Karpas-422 (cell line): Measurements from ENCODE around the gene STAT6. TPM values are rescaled to one million over a fixed set of nuclear protein-coding genes. Genes with fewer than 3 reads are reported as not detected.
A peak's percentile ranks its signal among the peaks of the same experiment; 100 is the strongest.
"Not testable (repeated sequence)": the region's sequence is repeated elsewhere in the genome, so short reads cannot be mapped to it uniquely, and the experiment has no call there.

Experiments
- DNase-seq: peaks from one replicate; pipeline ENCODE4 v3.0.0-alpha.2; 2015
- H2AFZ ChIP-seq: fragments of 200-600 bp; sonication (generic); 2 replicates; pipeline ENCODE4 v1.6.1; 2014; ENCODE audit warnings: antibody characterized with exemption, low read length, mixed read lengths
- H3K27ac ChIP-seq: fragments of 200-600 bp; sonication (generic); 2 replicates; pipeline ENCODE4 v1.5.1; 2014; ENCODE audit warnings: mild to moderate bottlenecking, low read length, moderate library complexity
- H3K27me3 ChIP-seq: fragments of 200-600 bp; sonication (generic); 2 replicates; pipeline ENCODE4 v1.6.1; 2014; ENCODE audit warnings: low read length, mixed read lengths
- H3K36me3 ChIP-seq: fragments of 200-600 bp; sonication (generic); 2 replicates; pipeline ENCODE4 v1.6.1; 2014; ENCODE audit warnings: low read length, mixed read lengths; ENCODE audit not compliant: insufficient read depth
- H3K4me1 ChIP-seq: fragments of 200-600 bp; sonication (generic); 2 replicates; pipeline ENCODE4 v1.6.1; 2014; ENCODE audit warnings: mild to moderate bottlenecking, low read length, mixed read lengths
- H3K4me2 ChIP-seq: fragments of 200-600 bp; sonication (generic); 2 replicates; pipeline ENCODE4 v1.6.1; 2014; ENCODE audit warnings: low read length, low read depth, mild to moderate bottlenecking; ENCODE audit not compliant: poor library complexity, severe bottlenecking
- H3K4me3 ChIP-seq: fragments of 200-600 bp; sonication (generic); 2 replicates; pipeline ENCODE4 v1.5.1; 2014; ENCODE audit warnings: mild to moderate bottlenecking, antibody characterized with exemption, low read length, mixed read lengths
- H3K79me2 ChIP-seq: fragments of 200-600 bp; sonication (generic); 2 replicates; pipeline ENCODE4 v1.6.1; 2014; ENCODE audit warnings: mild to moderate bottlenecking, low read length, mixed read lengths
- H3K9ac ChIP-seq: fragments of 200-600 bp; sonication (generic); 2 replicates; pipeline ENCODE4 v1.6.0; 2014; ENCODE audit warnings: low read length
- H3K9me2 ChIP-seq: fragments of 200-600 bp; sonication (generic), shearing (Covaris generic); replicated peaks from 2 replicates; pipeline ENCODE4 v1.6.0; 2014; ENCODE audit warnings: mild to moderate bottlenecking, low read length, moderate library complexity; ENCODE audit not compliant: insufficient read depth
- H3K9me3 ChIP-seq: fragments of 300-700, 200-600 bp; sonication (generic); 2 replicates; pipeline ENCODE4 v1.6.1; 2014; ENCODE audit warnings: low read length, mixed read lengths
- H4K20me1 ChIP-seq: fragments of 200-600 bp; sonication (generic); 2 replicates; pipeline ENCODE4 v1.6.1; 2014; ENCODE audit warnings: mild to moderate bottlenecking, antibody characterized with exemption, low read length, low read depth; ENCODE audit not compliant: insufficient read depth
- total RNA-seq: library from RNA; depleted of rRNA; stranded (reverse); fragments of >200 nt; shearing (Covaris generic); gene quantifications from 2 replicates; pipeline ENCODE4 v1.2.3, GENCODE V29; 2014; ENCODE audit warnings: low replicate concordance

The STAT6 gene
- total RNA-seq, 1 experiment from 2014 or later: 116 TPM

GRCh38 chr12:57127101-57127725 is 16.1 kb upstream of the STAT6 start:
- peaks cover 6% of the 10 kb centered on the region; the same call in 1 of the 2 replicates for H3K9me3 ChIP-seq
- H3K9me2 ChIP-seq: no peaks in the 10 kb centered on the region
- no peaks in the 10 kb centered on the region for H3K27me3 ChIP-seq
- H3K4me1 ChIP-seq: peaks cover 12% of the 10 kb centered on the region
- H3K36me3 ChIP-seq: no peaks in the 10 kb centered on the region
- peak overlapping the region; percentile 72 for H3K9ac ChIP-seq
- peak; percentile 75 for DNase-seq
- H3K4me2 ChIP-seq: peak overlapping the region; percentile 75
- H3K79me2 ChIP-seq: no peaks in the 10 kb centered on the region
- peak overlapping the region; percentile 72; the same call in 1 of the 2 replicates for H2AFZ ChIP-seq
- peak overlapping the region; percentile 69 for H3K4me3 ChIP-seq
- H3K27ac ChIP-seq: no peak overlapping the region
- H4K20me1 ChIP-seq: no peaks in the 10 kb centered on the region

- Histone ChIP-seq H2AFZ (no peak overlapping the region), H3K27me3 (no peaks in the 10 kb centered on the region), H3K79me2 (no peaks in the 10 kb centered on the region), H3K9ac (no peak overlapping the region), H3K9me3 (peaks cover 7% of the 10 kb centered on the region; the same call in 1 of the 2 replicates), H3K36me3 (no peaks in the 10 kb centered on the region), H3K4me1 (peaks cover 12% of the 10 kb centered on the region), H3K9me2 (no peaks in the 10 kb centered on the region), H3K4me3 (no peak overlapping the region), H3K4me2 (no peak overlapping the region), H3K27ac (no peak overlapping the region), H4K20me1 (no peaks in the 10 kb centered on the region)
- DNase-seq: no peak
These were observed 15.4 kb upstream of the STAT6 start for GRCh38 chr12:57126561-57126960.

GRCh38 chr12:57126061-57126460 is 14.9 kb upstream of the STAT6 start:
- H3K9ac ChIP-seq: no peak overlapping the region
- H4K20me1 ChIP-seq: no peaks in the 10 kb centered on the region
- no peak overlapping the region for H3K4me3 ChIP-seq
- no peak overlapping the region for H3K4me2 ChIP-seq
- H2AFZ ChIP-seq: no peak overlapping the region
- H3K4me1 ChIP-seq: peaks cover 12% of the 10 kb centered on the region
- no peak overlapping the region for H3K27ac ChIP-seq
- no peaks in the 10 kb centered on the region for H3K27me3 ChIP-seq
- no peak for DNase-seq
- no peaks in the 10 kb centered on the region for H3K36me3 ChIP-seq
- H3K9me2 ChIP-seq: no peaks in the 10 kb centered on the region
- H3K79me2 ChIP-seq: no peaks in the 10 kb centered on the region
- peaks cover 7% of the 10 kb centered on the region; the same call in 1 of the 2 replicates for H3K9me3 ChIP-seq

GRCh38 chr12:57124261-57124877 is 13.2 kb upstream of the STAT6 start:
- Histone ChIP-seq H4K20me1 (no peaks in the 10 kb centered on the region), H3K79me2 (no peaks in the 10 kb centered on the region), H3K9ac (no peak overlapping the region), H3K36me3 (no peaks in the 10 kb centered on the region), H3K4me2 (no peak overlapping the region), H3K4me3 (no peak overlapping the region), H3K9me3 (peaks cover 7% of the 10 kb centered on the region; the same call in 1 of the 2 replicates), H3K27ac (no peak overlapping the region), H3K27me3 (no peaks in the 10 kb centered on the region), H3K9me2 (no peaks in the 10 kb centered on the region), H2AFZ (no peak overlapping the region), H3K4me1 (peaks cover 15% of the 10 kb centered on the region)
- DNase-seq: peak; percentile 92

GRCh38 chr12:57123813-57124212 is 12.7 kb upstream of the STAT6 start:
- Histone ChIP-seq H3K27ac (no peak overlapping the region), H3K4me3 (no peak overlapping the region), H3K4me2 (no peak overlapping the region), H2AFZ (no peak overlapping the region), H3K79me2 (no peaks in the 10 kb centered on the region), H3K27me3 (no peaks in the 10 kb centered on the region), H3K36me3 (no peaks in the 10 kb centered on the region), H3K9me3 (peaks cover 7% of the 10 kb centered on the region; the same call in 1 of the 2 replicates), H3K9me2 (no peaks in the 10 kb centered on the region), H4K20me1 (no peaks in the 10 kb centered on the region), H3K9ac (no peak overlapping the region), H3K4me1 (peaks cover 21% of the 10 kb centered on the region)
- no peak for DNase-seq

GRCh38 chr12:57120718-57121117 is 9.6 kb upstream of the STAT6 start:
- not testable (repeated sequence) for H3K36me3 ChIP-seq, H3K27me3 ChIP-seq, H3K27ac ChIP-seq, H3K4me2 ChIP-seq, H4K20me1 ChIP-seq, H2AFZ ChIP-seq, H3K9ac ChIP-seq, H3K4me3 ChIP-seq, H3K9me3 ChIP-seq, DNase-seq, H3K79me2 ChIP-seq, H3K9me2 ChIP-seq
- H3K4me1 ChIP-seq: peaks cover 12% of the 10 kb centered on the region

- Histone ChIP-seq H3K4me1 (peaks cover 12% of the 10 kb centered on the region), H3K4me3 (no peak overlapping the region), H3K36me3 (no peaks in the 10 kb centered on the region), H3K79me2 (no peaks in the 10 kb centered on the region), H3K27me3 (no peaks in the 10 kb centered on the region), H3K27ac (no peak overlapping the region), H2AFZ (0 out of 2 replicates have a peak overlapping the region, but pooled peaks have one; percentile 8), H3K9me2 (no peaks in the 10 kb centered on the region), H3K4me2 (no peak overlapping the region), H3K9me3 (peaks cover 7% of the 10 kb centered on the region; the same call in 1 of the 2 replicates), H4K20me1 (no peaks in the 10 kb centered on the region), H3K9ac (no peak overlapping the region)
- no peak for DNase-seq
These were observed 8.3 kb upstream of the STAT6 start for GRCh38 chr12:57119294-57120085.

GRCh38 chr12:57118711-57119271 is 7.6 kb upstream of the STAT6 start:
- Histone ChIP-seq H3K27me3 (no peaks in the 10 kb centered on the region), H3K9ac (no peak overlapping the region), H3K4me3 (no peak overlapping the region), H3K36me3 (no peaks in the 10 kb centered on the region), H3K79me2 (no peaks in the 10 kb centered on the region), H3K4me1 (peaks cover 12% of the 10 kb centered on the region), H4K20me1 (no peaks in the 10 kb centered on the region), H3K27ac (no peak overlapping the region), H3K9me3 (peaks cover 5% of the 10 kb centered on the region; the same call in 1 of the 2 replicates), H2AFZ (0 out of 2 replicates have a peak overlapping the region, but pooled peaks have one; percentile 8), H3K9me2 (no peaks in the 10 kb centered on the region), H3K4me2 (no peak overlapping the region)
- peak; percentile 55 for DNase-seq
